ENCODE results near the gene KIAA0513.

The KIAA0513 gene

GRCh38 chr16:85027349-85027957 is at the start of gene KIAA0513:
Gene KIAA0513, plus strand, starts transcription at chr16:85027795. Its CDS starts 39,277 bp downstream, at chr16:85067072.
- no peak for FAIRE-seq

- FAIRE-seq, result no peak
These were observed 48.1 kb upstream of the KIAA0513 start for GRCh38 chr16:84979516-84979915.

GRCh38 chr16:84982434-84982833 is 45.2 kb upstream of the KIAA0513 start:
- FAIRE-seq, result no peak

- FAIRE-seq, result no peak
These were observed 42.2 kb upstream of the KIAA0513 start for GRCh38 chr16:84985079-84986065.

- FAIRE-seq, result no peak
These were observed 41.5 kb upstream of the KIAA0513 start for GRCh38 chr16:84986102-84986501.

- no peak for FAIRE-seq
These were observed 40.7 kb upstream of the KIAA0513 start for GRCh38 chr16:84986879-84987278.

- FAIRE-seq, result no peak
These were observed 39.1 kb upstream of the KIAA0513 start for GRCh38 chr16:84988328-84989080.

- no peak for FAIRE-seq
These were observed 37.6 kb upstream of the KIAA0513 start for GRCh38 chr16:84989749-84990620.

- no peak for FAIRE-seq
These were observed 36.8 kb upstream of the KIAA0513 start for GRCh38 chr16:84990782-84991181.

GRCh38 chr16:84992717-84993075 is 34.9 kb upstream of the KIAA0513 start:
- FAIRE-seq, result no peak

GRCh38 chr16:84993926-84994325 is 33.7 kb upstream of the KIAA0513 start:
- no peak for FAIRE-seq

GRCh38 chr16:84995663-84996062 is 31.9 kb upstream of the KIAA0513 start:
- no peak for FAIRE-seq

- no peak for FAIRE-seq
These were observed 31.2 kb upstream of the KIAA0513 start for GRCh38 chr16:84996365-84996764.

- FAIRE-seq, result no peak
These were observed 28.4 kb upstream of the KIAA0513 start for GRCh38 chr16:84999200-84999599.

GRCh38 chr16:84999857-85000480 is 27.6 kb upstream of the KIAA0513 start:
- no peak for FAIRE-seq

- no peak for FAIRE-seq
These were observed 25.5 kb upstream of the KIAA0513 start for GRCh38 chr16:85002099-85002541.

- FAIRE-seq, result no peak
These were observed 25.0 kb upstream of the KIAA0513 start for GRCh38 chr16:85002608-85003007.

GRCh38 chr16:85003076-85003475 is 24.5 kb upstream of the KIAA0513 start:
- FAIRE-seq, result no peak

- no peak for FAIRE-seq
These were observed 23.6 kb upstream of the KIAA0513 start for GRCh38 chr16:85003725-85004586.

- FAIRE-seq, result no peak
These were observed 22.9 kb upstream of the KIAA0513 start for GRCh38 chr16:85004587-85005205.

All from A204.1 (cell line).